Activated gamma-delta T cell treated with Interleukin-2 at 50 U/mL for 16 hours (primary cell): ENCODE results near the gene PDE8A.

Experiments used
- DNase-seq: peaks from one replicate; pipeline ENCODE4 v3.0.0-alpha.2; 2020

Gene PDE8A

GRCh38 chr15:85036716-85037115, 55.1 kb downstream of the PDE8A start:
- no peak for DNase-seq

DNA sequence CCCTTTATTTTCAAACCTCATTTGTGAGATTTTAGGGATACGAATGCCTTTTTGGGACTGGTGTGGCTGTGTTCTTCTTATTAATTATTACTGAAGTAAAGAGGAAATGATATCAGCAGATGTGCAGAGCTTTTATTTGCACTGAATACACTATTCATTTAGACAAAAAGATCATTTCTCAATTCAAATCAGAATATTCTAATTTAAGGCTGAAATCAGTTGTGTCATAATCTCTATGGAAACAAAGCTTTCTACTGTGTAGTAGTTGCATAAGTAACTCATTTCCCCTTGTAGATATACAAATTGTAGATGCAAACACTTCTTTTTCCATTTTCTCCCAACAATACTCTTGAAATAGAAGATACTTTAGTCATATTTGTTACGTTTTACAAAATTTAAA, 56.0 kb downstream of the PDE8A start:
- no peak for DNase-seq

DNA sequence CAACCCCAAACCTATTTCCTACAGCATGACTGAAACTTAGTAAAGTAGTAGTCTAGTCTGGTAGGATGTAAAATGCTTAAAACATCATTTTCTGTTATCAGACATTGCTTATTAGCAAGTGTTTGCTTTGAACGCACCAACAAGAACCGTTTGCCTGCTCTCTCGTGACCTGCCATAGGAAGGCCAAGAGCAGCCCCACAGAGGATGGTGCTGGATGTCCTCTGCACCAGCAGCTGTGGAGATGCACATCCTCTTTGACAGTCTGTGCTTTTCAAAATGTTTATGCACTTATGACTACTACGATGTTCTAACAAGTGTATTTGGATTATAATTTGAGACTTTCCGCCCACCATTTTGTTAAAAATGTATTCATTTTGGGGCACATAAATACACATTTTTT, 59.6 kb downstream of the PDE8A start:
- DNase-seq, result no peak

- DNase-seq, result peak; percentile 44
These were observed 62.7 kb downstream of the PDE8A start for GRCh38 chr15:85044251-85044853.

- DNase-seq, result no peak
These were observed 63.2 kb downstream of the PDE8A start for GRCh38 chr15:85044894-85045293.

GRCh38 chr15:85045615-85046014, 64.0 kb downstream of the PDE8A start:
- DNase-seq, result no peak

GRCh38 chr15:85047271-85047948, 65.8 kb downstream of the PDE8A start:
- DNase-seq, result peak; percentile 12

- DNase-seq, result no peak
These were observed 66.8 kb downstream of the PDE8A start for GRCh38 chr15:85048430-85048829.

DNA sequence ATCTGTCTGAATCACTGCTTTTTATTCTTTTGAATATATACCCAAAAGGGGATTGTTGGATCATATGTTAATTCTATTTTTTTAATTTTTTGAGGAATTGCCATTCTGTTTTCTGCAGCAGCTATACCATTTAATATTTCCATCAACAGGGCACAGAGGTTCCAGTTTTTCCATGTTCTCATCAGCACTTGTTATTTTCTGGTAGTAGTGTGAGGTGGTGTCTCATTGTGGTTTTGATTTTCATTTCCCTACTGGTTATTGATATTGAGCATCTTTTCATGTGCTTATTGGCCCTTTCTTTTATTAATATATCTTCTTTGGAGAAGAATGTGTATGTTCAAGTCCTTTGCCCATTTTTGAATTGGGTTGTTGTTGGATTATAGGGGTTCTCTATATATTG, 68.1 kb downstream of the PDE8A start:
- no peak for DNase-seq

DNA sequence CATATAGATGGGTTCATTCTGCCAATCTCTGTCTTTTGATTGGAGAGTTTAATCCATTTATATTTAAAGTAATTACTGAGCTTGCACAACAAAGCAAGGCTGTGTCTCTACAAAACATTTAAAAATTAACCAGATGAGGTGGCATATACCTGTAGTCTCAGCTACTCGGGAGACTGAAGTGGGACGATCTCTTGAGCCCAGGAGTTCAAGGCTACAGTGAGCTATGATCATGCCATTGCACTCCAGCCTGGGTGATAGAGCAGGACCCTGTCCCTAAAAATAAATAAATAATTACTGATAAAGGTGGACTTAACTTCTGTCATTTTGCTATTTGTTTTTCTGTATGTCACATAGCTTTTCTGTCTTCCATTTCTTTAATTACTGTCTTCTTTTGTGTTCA, 78.1 kb downstream of the PDE8A start:
- no peak for DNase-seq

- DNase-seq, result no peak
These were observed 80.9 kb downstream of the PDE8A start for GRCh38 chr15:85062560-85062959.

DNA sequence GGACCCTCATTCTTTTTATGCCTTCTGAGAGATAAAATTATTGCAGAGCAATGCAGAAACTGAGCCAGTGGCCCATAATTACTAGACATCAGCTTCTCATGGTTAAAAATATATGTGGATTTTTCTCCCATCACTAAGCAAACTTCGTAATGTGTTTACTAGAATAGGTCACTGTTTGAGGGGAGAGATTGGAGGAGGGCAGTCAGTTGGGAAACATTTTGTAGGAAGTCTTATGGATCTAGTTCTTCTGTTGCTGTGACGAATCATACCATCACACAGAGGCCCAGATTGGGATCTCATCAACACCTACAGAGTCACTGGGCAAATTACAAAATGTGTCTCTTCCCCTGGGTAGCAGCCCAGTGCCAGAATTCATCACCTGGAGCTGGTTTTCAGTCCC, 81.4 kb downstream of the PDE8A start:
- DNase-seq, result no peak

DNA sequence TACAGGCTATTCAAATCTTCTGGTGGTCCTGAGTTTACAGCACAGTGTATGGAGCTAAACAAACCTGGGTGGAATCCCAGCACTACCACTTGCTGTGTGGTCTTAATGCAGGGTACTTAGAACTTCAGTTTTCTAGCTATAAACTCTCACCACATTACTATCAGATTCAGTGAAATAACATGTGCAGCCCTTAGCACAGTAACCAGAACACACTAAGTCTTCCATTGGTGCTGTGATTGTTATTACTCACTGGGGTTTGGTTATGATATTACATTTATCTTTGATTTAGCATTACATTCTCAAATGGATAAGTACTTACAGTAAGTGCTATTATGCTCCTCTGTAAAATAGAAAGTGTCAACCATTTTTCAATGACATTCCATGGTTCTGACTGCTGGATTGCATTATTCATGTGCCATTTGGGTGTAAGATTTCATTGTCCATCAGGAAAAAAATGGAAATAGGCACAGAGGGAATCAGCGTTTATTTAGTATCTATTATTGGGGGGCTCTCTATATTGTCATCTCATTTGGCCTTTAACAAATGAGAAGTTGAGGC, 81.9 kb downstream of the PDE8A start:
- DNase-seq, result no peak

DNA sequence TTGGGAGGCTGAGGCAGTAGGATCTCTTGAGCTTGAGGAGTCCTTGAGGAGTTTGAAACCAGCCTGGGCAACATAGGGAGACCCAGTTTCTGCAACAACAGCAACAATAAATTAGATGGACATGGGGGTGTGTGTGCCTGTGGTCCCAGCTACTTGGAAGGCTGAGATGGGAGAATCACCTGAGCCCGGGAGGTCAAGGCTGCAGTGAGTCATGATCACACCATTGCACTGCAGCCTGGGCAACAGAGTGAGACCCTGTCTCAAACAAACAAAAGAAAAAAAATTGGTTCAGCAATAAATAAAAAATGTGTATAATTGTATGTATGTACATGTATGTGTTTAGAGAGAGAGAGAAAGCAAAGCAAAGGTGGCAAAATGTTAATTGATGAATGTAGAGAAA, 83.1 kb downstream of the PDE8A start:
- DNase-seq, result no peak

DNA sequence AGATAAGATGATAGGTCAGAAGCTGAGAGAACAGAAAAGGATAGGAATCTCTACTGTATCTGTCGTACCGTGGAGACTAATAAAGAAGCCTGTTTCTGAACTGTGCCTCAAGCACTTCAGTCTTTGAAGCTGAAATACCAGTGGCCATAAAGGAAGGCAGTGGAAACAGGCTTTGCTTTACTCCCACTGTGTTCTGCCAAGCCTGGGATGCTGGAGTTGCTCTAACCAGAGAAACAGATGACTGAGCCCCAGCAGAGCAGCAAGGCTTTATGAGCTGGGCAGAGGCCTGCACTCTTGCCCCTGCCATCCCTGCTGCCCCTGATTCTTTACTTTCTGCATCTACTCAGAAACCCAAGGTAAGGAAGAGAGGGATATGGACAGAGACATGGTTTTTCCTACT, 89.4 kb downstream of the PDE8A start:
- no peak for DNase-seq

GRCh38 chr15:85071504-85071903, 89.8 kb downstream of the PDE8A start:
- DNase-seq, result no peak

GRCh38 chr15:85072917-85073316, 91.3 kb downstream of the PDE8A start:
- DNase-seq, result no peak

- no peak for DNase-seq
These were observed 92.0 kb downstream of the PDE8A start for GRCh38 chr15:85073556-85074194.

GRCh38 chr15:85086855-85087254, 105.2 kb downstream of the PDE8A start:
- DNase-seq, result no peak

GRCh38 chr15:85088300-85088699, 106.6 kb downstream of the PDE8A start:
- DNase-seq, result no peak

DNA sequence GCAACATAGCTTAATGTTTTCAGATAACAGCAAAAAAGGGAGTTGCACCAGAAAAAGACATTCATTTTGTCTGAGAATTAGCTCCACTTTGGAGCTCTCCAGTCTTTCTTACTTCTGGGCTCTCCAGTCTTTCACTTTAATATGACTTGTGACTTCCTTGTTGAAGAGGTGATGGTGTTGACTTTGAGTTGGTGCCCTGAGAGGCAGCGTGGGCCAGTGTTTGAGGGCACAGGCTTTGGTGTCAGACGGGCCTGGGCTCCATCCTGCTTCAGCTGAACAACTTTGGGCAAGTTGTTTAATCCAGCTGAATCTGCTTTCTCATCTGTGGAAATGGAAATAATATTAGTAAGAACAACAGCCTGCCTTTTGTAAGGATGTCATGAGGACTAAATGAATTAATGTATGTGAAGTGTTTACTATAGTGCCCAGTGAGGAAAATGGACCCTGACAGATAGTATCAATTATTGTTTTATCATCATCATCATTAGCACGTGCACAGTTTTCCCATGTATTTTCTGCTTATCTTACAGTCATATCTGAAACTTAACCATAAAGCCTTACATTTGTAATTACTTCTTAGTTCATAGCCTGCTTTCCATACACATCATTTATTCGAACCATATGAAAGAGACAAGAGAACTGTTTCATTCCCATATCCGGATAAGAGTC, 108.4 kb downstream of the PDE8A start:
- no peak for DNase-seq

DNA sequence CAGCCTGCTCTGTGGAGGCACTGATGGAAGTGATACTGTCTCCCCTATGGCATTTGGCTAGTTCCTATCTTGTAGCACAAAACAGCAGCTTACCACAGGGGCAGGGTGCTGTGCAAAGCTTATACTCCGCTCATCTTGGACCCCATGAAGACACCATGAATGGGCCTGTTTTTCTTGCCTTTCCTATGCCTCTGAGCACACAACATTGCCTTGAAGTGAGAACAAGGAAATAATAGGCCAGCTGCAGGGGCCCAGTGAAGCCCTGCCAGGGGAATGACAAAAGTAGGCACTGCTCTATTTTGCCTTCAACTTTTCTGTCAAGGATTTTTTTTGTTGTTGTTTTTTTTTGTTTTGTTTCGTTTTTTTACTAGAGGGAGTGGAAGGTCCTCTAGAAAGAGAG, 110.3 kb downstream of the PDE8A start:
- DNase-seq, result no peak

- DNase-seq, result no peak
These were observed 113.0 kb downstream of the PDE8A start for GRCh38 chr15:85094685-85095084.

DNA sequence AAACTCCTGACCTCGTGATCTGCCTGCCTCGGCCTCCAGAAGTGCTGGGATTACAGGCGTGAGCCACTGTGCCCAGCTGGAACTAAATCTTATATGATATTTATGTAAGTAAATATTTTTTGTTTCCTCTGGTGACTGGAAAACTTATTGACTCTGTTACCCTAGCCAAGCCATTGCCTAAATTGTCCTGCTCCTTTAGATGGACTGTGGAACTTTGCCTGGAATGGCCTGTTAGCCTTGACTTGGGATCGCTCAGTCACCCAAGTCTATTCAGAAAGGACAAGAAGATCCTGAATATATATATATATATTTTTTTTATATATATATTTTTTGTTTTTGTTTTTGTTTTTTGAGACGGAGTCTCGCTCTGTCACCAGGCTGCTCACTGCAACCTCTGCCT, 113.9 kb downstream of the PDE8A start:
- no peak for DNase-seq
